HepG2 (cell line): ENCODE data around the gene TGFBRAP1. TPM values are rescaled to one million over a fixed set of nuclear protein-coding genes. Genes with fewer than 3 reads are reported as not detected.
A peak's percentile ranks its signal among the peaks of the same experiment; 100 is the strongest.

Experiments
- KDM4B ChIP-seq: sonication (generic); formaldehyde crosslinking; IDR thresholded peaks from 2 replicates; pipeline ENCODE4 v1.4.0; 2020; ENCODE audit warnings: missing genetic modification reagents
- SMC3 ChIP-seq: IDR thresholded peaks from 2 replicates; pipeline ENCODE4 v1.6.1; 2011; ENCODE audit warnings: low read length, improper control_type of control experiment
- SNAI1 ChIP-seq: sonication (generic); formaldehyde crosslinking; IDR thresholded peaks from 2 replicates; pipeline ENCODE4 v1.5.0; 2020; ENCODE audit warnings: mild to moderate bottlenecking, missing genetic modification reagents, borderline replicate concordance
- ZNF30 ChIP-seq: sonication (generic); formaldehyde crosslinking; IDR thresholded peaks from 2 replicates; pipeline ENCODE4 v1.5.0; 2020; ENCODE audit warnings: mild to moderate bottlenecking, missing genetic modification reagents
- ZNF720 ChIP-seq: sonication (generic); formaldehyde crosslinking; IDR thresholded peaks from 2 replicates; pipeline ENCODE4 v1.4.0; 2020; ENCODE audit warnings: missing genetic modification reagents
- polyA plus RNA-seq, 8 experiments: library from polyadenylated mRNA; depleted of rRNA in 3 of 8; stranded (reverse) in 7 of 8; unstranded in 1 of 8; fragments of >200 nt; fragmentation: Illumina TruSeq in 4 of 8; extraction: Trizol in 4 of 8; gene quantifications; 2 replicates each; pipeline versions ENCODE4 v1.2.1 to v1.2.3, GENCODE V29; 2011 to 2016; ENCODE audit warnings: low read depth in 4 of 8, missing spikeins in 1 of 8, mixed read lengths in 1 of 8; ENCODE audit not compliant: insufficient read depth in 1 of 8
- total RNA-seq, 5 experiments: library from RNA; depleted of rRNA; stranded (reverse); fragments of >200 nt; fragmentation: Illumina TruSeq; extraction: Trizol; gene quantifications; 2 replicates each; pipeline ENCODE4 v1.2.3, GENCODE V29; 2016; ENCODE audit warnings: low read depth in 1 of 5
- TF ChIP-seq, protein P1 (sequence below): sonication (generic); formaldehyde crosslinking; IDR thresholded peaks from 2 replicates; pipeline ENCODE4 v1.5.0; 2020; ENCODE audit warnings: mild to moderate bottlenecking, missing genetic modification reagents, moderate library complexity
- TF ChIP-seq, protein P2 (sequence below): sonication (generic); formaldehyde crosslinking; IDR thresholded peaks from 2 replicates; pipeline ENCODE4 v1.9.0; 2021; ENCODE audit warnings: missing genetic modification reagents, borderline replicate concordance
- TF ChIP-seq, protein P3 (sequence below): sonication (generic); formaldehyde crosslinking; IDR thresholded peaks from 2 replicates; pipeline ENCODE4 v1.4.0; 2020; ENCODE audit warnings: missing genetic modification reagents, borderline replicate concordance

Gene TGFBRAP1
- total and polyA plus RNA-seq, 2 of the 13 experiments (the other 11 are each of a cell fraction or from before 2014, with no cell fraction given): 12.7 to 22.9 TPM

DNA sequence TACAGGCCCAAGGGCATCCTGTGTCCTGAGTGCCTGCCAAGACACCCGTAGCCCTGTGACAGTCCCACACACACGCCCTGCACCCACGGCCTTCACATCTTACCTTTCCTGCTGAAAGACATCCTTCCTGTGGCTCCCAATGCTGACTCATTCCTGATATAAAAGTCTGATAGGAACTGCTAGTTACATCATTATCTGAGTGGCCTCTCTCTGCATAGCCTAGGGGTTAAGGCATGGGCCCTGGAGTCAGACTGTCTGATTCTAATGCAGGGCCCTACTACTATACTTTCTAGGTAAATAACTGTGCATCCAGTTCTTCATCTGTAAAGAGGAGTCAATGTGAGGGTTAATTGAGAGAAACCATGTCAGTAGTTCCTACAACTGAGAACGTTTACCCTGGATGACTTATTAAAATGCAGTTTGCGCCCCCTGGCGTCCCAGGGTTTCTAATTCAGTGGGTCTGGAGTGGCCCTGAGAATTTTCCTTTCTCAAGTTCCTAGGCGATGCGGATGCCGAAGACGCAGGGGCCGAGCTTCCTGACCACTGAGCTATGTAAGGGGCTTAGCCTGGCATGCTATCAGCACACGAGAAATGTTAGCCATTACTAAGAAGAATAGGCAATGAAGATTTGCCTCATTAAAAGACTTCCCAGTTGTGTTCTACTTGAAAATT lies 94.0 kb downstream of the TGFBRAP1 start (continued):
- TF ChIP-seq KDM4B (CRISPR knock-in tag) (0 out of 2 replicates have a peak, but pooled peaks have one; percentile 45), SNAI1 (CRISPR knock-in tag) (no peak), SMC3 (peak; percentile 91), ZNF720 (CRISPR knock-in tag) (no peak), ZNF30 (CRISPR knock-in tag) (no peak)
- TF ChIP-seq, protein P1, sequence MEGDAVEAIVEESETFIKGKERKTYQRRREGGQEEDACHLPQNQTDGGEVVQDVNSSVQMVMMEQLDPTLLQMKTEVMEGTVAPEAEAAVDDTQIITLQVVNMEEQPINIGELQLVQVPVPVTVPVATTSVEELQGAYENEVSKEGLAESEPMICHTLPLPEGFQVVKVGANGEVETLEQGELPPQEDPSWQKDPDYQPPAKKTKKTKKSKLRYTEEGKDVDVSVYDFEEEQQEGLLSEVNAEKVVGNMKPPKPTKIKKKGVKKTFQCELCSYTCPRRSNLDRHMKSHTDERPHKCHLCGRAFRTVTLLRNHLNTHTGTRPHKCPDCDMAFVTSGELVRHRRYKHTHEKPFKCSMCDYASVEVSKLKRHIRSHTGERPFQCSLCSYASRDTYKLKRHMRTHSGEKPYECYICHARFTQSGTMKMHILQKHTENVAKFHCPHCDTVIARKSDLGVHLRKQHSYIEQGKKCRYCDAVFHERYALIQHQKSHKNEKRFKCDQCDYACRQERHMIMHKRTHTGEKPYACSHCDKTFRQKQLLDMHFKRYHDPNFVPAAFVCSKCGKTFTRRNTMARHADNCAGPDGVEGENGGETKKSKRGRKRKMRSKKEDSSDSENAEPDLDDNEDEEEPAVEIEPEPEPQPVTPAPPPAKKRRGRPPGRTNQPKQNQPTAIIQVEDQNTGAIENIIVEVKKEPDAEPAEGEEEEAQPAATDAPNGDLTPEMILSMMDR (CRISPR knock-in tag): peak; percentile 76
- TF ChIP-seq, protein P2, sequence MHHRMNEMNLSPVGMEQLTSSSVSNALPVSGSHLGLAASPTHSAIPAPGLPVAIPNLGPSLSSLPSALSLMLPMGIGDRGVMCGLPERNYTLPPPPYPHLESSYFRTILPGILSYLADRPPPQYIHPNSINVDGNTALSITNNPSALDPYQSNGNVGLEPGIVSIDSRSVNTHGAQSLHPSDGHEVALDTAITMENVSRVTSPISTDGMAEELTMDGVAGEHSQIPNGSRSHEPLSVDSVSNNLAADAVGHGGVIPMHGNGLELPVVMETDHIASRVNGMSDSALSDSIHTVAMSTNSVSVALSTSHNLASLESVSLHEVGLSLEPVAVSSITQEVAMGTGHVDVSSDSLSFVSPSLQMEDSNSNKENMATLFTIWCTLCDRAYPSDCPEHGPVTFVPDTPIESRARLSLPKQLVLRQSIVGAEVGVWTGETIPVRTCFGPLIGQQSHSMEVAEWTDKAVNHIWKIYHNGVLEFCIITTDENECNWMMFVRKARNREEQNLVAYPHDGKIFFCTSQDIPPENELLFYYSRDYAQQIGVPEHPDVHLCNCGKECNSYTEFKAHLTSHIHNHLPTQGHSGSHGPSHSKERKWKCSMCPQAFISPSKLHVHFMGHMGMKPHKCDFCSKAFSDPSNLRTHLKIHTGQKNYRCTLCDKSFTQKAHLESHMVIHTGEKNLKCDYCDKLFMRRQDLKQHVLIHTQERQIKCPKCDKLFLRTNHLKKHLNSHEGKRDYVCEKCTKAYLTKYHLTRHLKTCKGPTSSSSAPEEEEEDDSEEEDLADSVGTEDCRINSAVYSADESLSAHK: no peak
- TF ChIP-seq, protein P3, sequence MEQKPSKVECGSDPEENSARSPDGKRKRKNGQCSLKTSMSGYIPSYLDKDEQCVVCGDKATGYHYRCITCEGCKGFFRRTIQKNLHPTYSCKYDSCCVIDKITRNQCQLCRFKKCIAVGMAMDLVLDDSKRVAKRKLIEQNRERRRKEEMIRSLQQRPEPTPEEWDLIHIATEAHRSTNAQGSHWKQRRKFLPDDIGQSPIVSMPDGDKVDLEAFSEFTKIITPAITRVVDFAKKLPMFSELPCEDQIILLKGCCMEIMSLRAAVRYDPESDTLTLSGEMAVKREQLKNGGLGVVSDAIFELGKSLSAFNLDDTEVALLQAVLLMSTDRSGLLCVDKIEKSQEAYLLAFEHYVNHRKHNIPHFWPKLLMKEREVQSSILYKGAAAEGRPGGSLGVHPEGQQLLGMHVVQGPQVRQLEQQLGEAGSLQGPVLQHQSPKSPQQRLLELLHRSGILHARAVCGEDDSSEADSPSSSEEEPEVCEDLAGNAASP (CRISPR knock-in tag): peak; percentile 32; the same call in 1 of the 2 replicates
